ENCODE data around the gene MCM6. TPM values are rescaled to one million over a fixed set of nuclear protein-coding genes. Genes with fewer than 3 reads are reported as not detected.

Gene MCM6
- total RNA-seq, 1 donor from 2014 or later, result 9.5 TPM

DNA sequence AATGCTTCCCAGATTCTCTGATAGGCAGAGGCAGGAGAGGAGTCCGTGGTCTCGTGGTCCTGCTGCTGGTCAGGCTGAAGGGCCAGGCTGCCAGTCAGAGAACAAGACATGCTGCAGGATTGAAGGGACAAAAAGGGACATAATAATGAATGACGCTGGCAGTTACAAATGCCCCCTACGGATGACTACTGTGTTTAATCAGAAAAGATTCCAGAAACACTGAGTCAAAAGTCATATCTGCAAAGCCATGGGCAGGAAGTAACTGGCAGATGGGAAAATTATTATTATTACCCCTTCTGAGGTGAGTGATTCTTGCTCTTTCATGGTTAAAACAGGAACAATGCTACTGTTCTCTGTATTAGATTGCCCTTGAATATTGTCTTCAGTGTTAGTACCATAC is 58.3 kb downstream of the MCM6 start:
- no peak overlapping the region for H3K27ac Mint-ChIP-seq (ENCODE audit: unreplicated experiment)
- no peak overlapping the region for H3K27ac ChIP-seq (ENCODE audit: low read depth, low read length)
- H3K27me3 Mint-ChIP-seq (ENCODE audit: low read depth, unreplicated experiment), result no peaks in the 10 kb centered on the region
- FAIRE-seq (no peak), DNase-seq (ENCODE audit: low read depth) (peak; percentile 34)
- H3K36me3 Mint-ChIP-seq (ENCODE audit: low read depth, unreplicated experiment), result peaks cover 2% of the 10 kb centered on the region
- peaks cover 38% of the 10 kb centered on the region for H3K4me1 ChIP-seq (ENCODE audit: insufficient read depth, low read length)
- peaks cover 12% of the 10 kb centered on the region for H3K4me1 Mint-ChIP-seq (ENCODE audit: low read depth, unreplicated experiment)
- TF ChIP-seq, protein P1, sequence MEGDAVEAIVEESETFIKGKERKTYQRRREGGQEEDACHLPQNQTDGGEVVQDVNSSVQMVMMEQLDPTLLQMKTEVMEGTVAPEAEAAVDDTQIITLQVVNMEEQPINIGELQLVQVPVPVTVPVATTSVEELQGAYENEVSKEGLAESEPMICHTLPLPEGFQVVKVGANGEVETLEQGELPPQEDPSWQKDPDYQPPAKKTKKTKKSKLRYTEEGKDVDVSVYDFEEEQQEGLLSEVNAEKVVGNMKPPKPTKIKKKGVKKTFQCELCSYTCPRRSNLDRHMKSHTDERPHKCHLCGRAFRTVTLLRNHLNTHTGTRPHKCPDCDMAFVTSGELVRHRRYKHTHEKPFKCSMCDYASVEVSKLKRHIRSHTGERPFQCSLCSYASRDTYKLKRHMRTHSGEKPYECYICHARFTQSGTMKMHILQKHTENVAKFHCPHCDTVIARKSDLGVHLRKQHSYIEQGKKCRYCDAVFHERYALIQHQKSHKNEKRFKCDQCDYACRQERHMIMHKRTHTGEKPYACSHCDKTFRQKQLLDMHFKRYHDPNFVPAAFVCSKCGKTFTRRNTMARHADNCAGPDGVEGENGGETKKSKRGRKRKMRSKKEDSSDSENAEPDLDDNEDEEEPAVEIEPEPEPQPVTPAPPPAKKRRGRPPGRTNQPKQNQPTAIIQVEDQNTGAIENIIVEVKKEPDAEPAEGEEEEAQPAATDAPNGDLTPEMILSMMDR (IDR thresholded peaks at IDR 0.05; ENCODE audit: insufficient read depth, low read depth, low read length), result no peak
- peak overlapping the region; percentile 35 for H3K4me2 ChIP-seq (ENCODE audit: low read length)
- H2AFZ ChIP-seq (ENCODE audit: low read depth, low read length), result peak overlapping the region; percentile 46
- no peak overlapping the region for H3K9ac ChIP-seq (ENCODE audit: low read length)
- H3K9me3 Mint-ChIP-seq (ENCODE audit: unreplicated experiment), result peaks cover 11% of the 10 kb centered on the region
- no peaks in the 10 kb centered on the region for H4K20me1 ChIP-seq (ENCODE audit: insufficient read depth, low read length)
- H3K27me3 ChIP-seq (ENCODE audit: insufficient read depth, low read length), result no peaks in the 10 kb centered on the region
- no peak overlapping the region for H3K4me3 ChIP-seq (ENCODE audit: insufficient read depth, low read depth, low read length)
- no peaks in the 10 kb centered on the region for H3K36me3 ChIP-seq (ENCODE audit: insufficient read depth, low read length)
- H3K79me2 ChIP-seq (ENCODE audit: insufficient read depth, low read length), result peaks cover 7% of the 10 kb centered on the region
- peaks cover 2% of the 10 kb centered on the region for H3K9me3 ChIP-seq (ENCODE audit: insufficient read depth, low read depth, low read length)
- no peak overlapping the region for H3K4me3 Mint-ChIP-seq (ENCODE audit: unreplicated experiment)

DNA sequence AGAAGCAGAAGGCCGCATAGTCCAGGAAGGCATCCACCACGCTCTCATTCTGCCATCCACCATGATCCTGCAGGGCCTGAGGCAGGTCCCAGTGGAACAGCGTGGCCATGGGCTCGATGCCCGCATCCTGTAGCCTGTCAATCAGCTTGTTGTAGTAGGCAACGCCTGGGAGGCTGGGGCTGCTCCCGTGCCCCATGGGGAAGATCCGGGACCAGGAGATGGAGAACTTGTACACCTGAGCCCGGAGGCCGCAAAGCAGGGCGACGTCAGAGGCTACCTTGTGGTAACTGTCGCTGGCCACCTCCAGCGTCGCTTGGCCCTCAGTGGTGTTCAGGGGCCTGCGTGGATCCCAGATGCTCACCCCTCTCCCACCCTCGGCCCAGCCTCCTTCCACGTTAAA is 58.8 kb downstream of the MCM6 start:
- peak overlapping the region; percentile 35 for H3K4me2 ChIP-seq (ENCODE audit: low read length)
- peak overlapping the region; percentile 46 for H2AFZ ChIP-seq (ENCODE audit: low read depth, low read length)
- H4K20me1 ChIP-seq (ENCODE audit: insufficient read depth, low read length), result no peaks in the 10 kb centered on the region

DNA sequence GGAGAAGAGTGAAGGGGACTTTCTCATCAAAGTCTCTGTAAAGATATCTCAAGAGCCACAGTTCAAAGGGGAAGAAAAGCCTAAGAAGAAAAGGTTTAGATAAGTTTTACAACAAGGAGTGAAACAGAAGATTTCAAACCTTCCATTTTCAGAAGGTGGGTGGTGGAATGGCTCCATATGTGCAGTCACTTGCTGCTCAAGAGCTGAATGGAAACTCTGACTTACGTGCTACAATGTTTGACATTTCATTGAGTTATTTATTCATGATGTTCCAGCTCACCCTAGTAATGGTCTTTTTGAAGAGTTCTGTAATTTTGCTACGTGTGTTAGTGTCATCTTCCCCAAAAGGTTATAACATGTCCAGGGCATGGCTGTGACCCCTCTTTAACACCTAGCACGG is 61.0 kb downstream of the MCM6 start:
- Mint-ChIP-seq H3K4me1 (ENCODE audit: low read depth, unreplicated experiment) (peaks cover 9% of the 10 kb centered on the region), H3K36me3 (ENCODE audit: low read depth, unreplicated experiment) (peaks cover under 1% of the 10 kb centered on the region), H3K27me3 (ENCODE audit: low read depth, unreplicated experiment) (no peaks in the 10 kb centered on the region), H3K4me3 (ENCODE audit: unreplicated experiment) (no peak overlapping the region), H3K27ac (ENCODE audit: unreplicated experiment) (no peak overlapping the region), H3K9me3 (ENCODE audit: unreplicated experiment) (peaks cover 2% of the 10 kb centered on the region)
- peaks cover 27% of the 10 kb centered on the region for H3K4me1 ChIP-seq (ENCODE audit: insufficient read depth, low read length)
- H3K27me3 ChIP-seq (ENCODE audit: insufficient read depth, low read length), result no peaks in the 10 kb centered on the region
- FAIRE-seq (no peak), DNase-seq (ENCODE audit: low read depth) (no peak)
- no peaks in the 10 kb centered on the region for H4K20me1 ChIP-seq (ENCODE audit: insufficient read depth, low read length)
- no peak overlapping the region for H3K4me3 ChIP-seq (ENCODE audit: insufficient read depth, low read depth, low read length)
- no peak overlapping the region for H3K27ac ChIP-seq (ENCODE audit: low read depth, low read length)
- no peaks in the 10 kb centered on the region for H3K9me3 ChIP-seq (ENCODE audit: insufficient read depth, low read depth, low read length)
- no peaks in the 10 kb centered on the region for H3K36me3 ChIP-seq (ENCODE audit: insufficient read depth, low read length)
- H3K79me2 ChIP-seq (ENCODE audit: insufficient read depth, low read length), result no peaks in the 10 kb centered on the region
- H2AFZ ChIP-seq (ENCODE audit: low read depth, low read length), result no peak overlapping the region
- no peak overlapping the region for H3K9ac ChIP-seq (ENCODE audit: low read length)
- no peak overlapping the region for H3K4me2 ChIP-seq (ENCODE audit: low read length)
- TF ChIP-seq, protein P1 (IDR thresholded peaks at IDR 0.05; ENCODE audit: insufficient read depth, low read depth, low read length), result no peak
- no peak for TF ChIP-seq EZH2 (IDR thresholded peaks at IDR 0.05; ENCODE audit: insufficient read depth, low read length)

More for the DNA sequence above, 58.8 kb downstream of the MCM6 start:
- no peak overlapping the region for H3K9ac ChIP-seq (ENCODE audit: low read length)
- Mint-ChIP-seq H3K36me3 (ENCODE audit: low read depth, unreplicated experiment) (peaks cover 2% of the 10 kb centered on the region), H3K27ac (ENCODE audit: unreplicated experiment) (no peak overlapping the region), H3K27me3 (ENCODE audit: low read depth, unreplicated experiment) (no peaks in the 10 kb centered on the region), H3K4me1 (ENCODE audit: low read depth, unreplicated experiment) (peaks cover 12% of the 10 kb centered on the region), H3K9me3 (ENCODE audit: unreplicated experiment) (peaks cover 7% of the 10 kb centered on the region), H3K4me3 (ENCODE audit: unreplicated experiment) (no peak overlapping the region)
- TF ChIP-seq, protein P1 (IDR thresholded peaks at IDR 0.05; ENCODE audit: insufficient read depth, low read depth, low read length), result no peak
- no peak for TF ChIP-seq EZH2 (IDR thresholded peaks at IDR 0.05; ENCODE audit: insufficient read depth, low read length)
- H3K79me2 ChIP-seq (ENCODE audit: insufficient read depth, low read length), result peaks cover 7% of the 10 kb centered on the region
- H3K9me3 ChIP-seq (ENCODE audit: insufficient read depth, low read depth, low read length), result no peaks in the 10 kb centered on the region
- H3K4me3 ChIP-seq (ENCODE audit: insufficient read depth, low read depth, low read length), result no peak overlapping the region
- no peak for FAIRE-seq
- no peak overlapping the region for H3K27ac ChIP-seq (ENCODE audit: low read depth, low read length)
- H3K4me1 ChIP-seq (ENCODE audit: insufficient read depth, low read length), result peaks cover 38% of the 10 kb centered on the region
- H3K36me3 ChIP-seq (ENCODE audit: insufficient read depth, low read length), result no peaks in the 10 kb centered on the region
- no peak for DNase-seq (ENCODE audit: low read depth)
- H3K27me3 ChIP-seq (ENCODE audit: insufficient read depth, low read length), result no peaks in the 10 kb centered on the region

Data from astrocyte (in vitro differentiated cells and primary cell).